GM19372 (cell line): ENCODE data around the gene PABPN1L.

Experiments used
- ATAC-seq: cut with Tn5 transposase; IDR thresholded peaks from one replicate; pipeline ENCODE4 v1.9.1; 2021; ENCODE audit warnings: mild to moderate bottlenecking, low read depth, moderate library complexity; ENCODE audit not compliant: unreplicated experiment

Gene PABPN1L

DNA sequence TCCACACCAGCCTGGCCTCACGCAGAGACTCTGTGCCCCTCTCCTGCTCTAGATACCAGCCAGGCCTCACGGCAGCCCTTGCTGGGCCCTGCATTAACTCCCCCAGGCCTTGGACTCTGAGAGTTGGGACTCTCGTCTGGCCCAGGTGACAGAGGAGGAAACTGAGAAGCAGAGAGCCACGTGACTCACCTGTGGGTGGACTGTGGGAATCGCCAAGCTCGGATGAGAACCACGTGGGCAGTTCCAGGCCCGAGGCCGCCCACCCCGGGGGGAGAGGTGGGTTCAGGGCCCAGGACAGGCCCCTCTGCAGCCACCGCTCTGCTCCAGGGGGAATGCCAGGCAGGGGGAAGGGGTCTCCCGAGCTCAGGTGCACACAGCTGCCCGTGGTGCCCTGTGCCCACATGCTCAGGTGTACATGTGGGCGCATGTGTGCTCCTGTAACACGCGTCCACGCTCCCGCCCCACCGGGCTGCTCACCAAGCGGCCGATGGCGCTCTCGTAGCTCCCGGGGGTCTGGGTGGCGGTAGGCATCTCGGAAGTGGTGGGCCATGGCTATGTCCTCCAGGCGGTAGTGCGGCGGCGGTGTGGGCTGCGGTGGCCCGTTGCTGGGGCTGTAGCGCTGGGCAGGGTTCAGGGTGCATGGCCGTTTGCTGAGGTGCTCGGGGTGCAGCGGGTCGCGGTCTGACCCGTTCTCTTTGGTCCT is 18.3 kb upstream of the PABPN1L start:
- ATAC-seq = no peak

GRCh38 chr16:88883946-88884345 is 17.5 kb upstream of the PABPN1L start:
- no peak for ATAC-seq

DNA sequence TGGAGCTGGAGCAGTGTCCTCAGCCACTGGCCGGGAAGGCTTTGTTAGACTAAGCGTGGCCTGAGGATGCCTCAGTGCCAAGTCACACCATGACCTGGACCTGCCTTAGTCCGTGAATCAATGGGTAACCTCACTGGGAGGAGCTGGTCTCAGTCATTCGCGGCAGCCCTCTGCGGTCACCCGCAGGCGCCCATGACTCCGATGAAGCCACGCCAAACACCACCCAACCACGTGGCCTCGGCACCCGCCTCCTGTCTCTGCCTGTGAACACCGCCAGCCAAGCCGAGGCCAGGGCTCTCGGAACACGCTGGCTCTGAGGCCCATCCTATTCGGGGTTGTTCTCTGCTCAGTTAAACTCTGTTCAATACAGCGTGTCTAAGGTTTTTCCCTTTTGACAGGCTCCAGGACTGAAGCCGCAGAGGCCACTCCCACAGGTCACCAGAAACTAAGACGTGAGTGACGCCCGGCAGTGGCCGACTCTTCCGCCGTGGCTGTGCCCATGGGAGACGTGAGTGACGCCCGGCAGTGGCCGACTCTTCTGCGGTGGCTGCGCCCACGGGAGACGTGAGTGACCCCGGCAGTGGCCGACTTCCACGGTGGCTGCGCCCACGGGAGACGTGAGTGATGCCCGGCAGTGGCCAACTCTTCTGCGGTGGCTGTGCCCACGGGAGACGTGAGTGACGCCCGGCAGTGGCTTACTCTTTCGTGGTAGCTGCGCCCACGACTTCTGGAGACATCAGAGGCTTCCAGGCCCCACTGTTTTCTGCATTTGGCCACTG is 16.8 kb upstream of the PABPN1L start:
- no peak for ATAC-seq

DNA sequence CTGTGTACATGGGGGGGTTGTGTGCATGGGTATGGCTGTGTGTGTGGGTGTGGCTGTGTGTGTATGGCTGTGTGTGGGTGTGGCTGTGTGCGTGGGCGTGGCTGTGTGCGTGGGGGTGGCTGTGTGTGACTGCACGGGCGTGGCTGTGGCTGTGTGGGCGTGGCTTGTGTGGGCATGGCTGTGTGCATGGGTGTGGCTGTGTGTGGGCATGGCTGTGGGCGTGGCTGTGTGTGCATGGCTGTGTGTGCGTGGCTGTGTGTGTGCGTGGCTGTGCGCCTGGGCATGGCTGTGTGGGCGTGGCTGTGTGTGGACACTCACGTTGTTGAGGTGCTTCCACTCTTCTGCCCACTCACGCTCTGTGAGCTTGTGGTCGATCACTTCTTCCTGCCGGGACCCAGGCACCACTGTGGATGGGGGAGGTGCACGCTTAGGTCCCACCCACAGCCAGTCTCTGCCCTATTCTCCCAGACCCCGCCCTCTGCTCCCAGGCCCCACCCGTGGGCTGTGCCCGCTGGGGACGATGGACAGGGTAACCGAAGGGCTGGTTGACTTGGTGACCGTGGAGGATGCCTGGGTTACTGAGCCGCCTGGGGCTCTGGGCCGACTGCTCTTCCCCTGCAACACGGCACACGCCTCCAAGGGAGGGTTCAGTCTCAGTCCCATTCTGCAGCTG is 16.0 kb upstream of the PABPN1L start:
- no peak for ATAC-seq

DNA sequence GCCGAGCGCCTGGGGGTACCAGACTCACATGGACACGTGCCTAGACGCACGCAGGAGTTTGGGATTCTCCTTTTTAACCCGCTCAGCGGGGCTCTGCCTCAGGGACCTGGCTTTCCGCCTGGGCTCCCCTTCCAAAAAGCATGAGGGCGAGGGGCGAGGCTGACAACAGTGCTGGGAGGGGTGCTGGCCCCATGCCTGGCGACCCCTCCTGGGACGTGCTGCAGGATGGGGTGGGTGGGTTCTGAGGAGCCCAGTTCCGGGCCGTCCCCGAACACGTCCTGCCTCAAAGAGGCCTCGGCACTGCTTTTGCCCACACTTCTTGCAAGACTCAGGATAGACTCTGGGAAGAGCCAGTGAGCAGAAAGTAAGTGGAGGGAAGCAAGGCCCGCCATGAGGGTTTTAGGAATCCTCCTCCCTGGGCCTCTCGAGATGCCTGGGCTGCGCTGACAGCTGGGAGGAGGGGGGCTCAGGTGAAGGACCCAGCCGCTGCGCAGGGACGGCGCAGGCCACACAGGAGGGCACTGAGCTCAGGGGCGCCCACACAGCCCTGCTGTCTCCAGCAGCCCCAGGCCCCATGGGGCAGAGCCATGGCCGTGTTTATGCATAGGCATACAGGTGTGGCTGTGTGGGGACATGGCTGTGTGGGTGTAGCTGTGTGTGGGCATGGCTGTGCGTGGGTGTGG is 15.4 kb upstream of the PABPN1L start:
- ATAC-seq = no peak

DNA sequence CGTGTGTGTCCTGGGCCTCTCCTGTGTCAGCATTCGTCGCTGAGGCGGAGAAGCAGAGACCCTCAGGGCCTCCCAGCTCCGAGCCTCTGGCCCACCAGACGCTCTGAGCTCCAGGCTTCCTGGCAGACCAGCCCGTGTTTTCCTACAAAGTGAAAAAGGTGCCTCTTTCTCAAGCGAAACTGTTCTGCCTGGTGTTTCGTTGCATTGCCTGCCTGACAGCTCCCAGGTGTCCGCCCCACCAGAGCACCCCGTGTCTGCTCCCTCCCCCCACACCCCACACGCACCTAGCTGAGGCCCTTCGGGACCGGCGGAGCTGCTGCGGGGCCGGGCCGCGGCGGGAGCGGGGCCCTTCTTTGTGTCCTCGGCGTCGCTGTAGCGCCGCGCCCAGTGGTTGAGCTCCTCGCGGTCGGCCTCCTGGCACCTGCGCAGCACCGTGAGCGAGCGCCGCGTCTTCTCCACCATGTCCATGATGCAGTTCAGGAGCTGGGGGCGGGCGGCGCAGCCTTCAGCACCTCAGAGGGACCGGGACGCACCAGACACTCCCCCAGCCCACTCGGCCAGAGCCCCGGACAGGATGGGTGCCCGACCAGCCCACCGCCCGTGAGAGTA is 14.7 kb upstream of the PABPN1L start:
- ATAC-seq = no peak

- no peak for ATAC-seq
These were observed 14.0 kb upstream of the PABPN1L start for GRCh38 chr16:88880226-88881006.

DNA sequence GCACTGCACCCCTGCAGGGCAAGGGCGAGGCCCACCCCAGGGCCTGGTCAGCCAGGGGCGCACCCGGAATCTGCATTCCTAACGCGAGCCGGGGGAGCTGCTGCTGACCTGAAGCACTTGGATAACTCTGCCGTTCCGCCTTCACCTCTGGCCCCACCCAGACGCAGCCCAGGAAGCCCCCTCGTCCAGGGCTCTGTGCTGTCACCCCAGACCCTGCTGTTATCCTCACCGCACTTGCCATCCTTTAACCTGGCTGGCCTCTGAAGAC is 13.3 kb upstream of the PABPN1L start:
- ATAC-seq = no peak

DNA sequence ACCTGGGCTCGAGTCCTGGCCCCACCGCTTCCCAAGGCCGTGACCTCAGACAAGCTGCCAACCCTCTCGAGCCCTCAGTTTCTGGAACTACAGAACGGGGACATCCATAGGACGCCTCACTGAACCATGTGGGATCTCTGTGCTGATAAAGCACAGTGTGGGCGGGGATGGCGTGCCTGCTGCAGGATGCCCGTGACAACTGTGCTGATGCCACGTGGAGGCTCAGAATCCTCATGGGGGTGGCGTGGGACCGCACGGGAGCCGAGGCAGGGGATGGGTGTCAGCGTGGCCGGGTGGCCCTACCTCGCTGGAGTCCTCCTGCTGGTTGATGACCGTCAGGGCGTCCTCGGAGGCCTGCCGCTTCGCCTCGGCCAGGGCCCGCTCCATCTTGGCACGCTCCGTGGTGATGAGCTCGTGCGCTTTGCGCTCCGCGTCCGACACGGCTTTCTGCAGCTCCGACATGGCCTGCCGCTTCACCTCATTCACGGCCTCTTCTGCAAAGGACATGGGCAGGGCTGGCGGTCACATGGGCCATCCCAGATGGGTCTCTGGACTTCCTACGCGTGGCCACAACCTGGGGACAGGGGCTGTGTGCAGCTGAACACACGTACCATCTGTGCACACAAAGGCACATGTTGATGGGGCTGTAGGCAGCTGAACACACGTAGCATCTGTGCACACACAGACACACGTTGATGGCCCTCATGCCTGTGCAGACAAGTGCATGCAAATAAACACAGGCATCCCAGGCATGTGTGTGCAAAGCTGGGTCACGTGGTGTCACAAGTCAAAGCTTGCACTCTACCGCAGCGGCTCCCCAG is 12.7 kb upstream of the PABPN1L start:
- ATAC-seq = no peak

- no peak for ATAC-seq
These were observed 11.9 kb upstream of the PABPN1L start for GRCh38 chr16:88878356-88878755.

DNA sequence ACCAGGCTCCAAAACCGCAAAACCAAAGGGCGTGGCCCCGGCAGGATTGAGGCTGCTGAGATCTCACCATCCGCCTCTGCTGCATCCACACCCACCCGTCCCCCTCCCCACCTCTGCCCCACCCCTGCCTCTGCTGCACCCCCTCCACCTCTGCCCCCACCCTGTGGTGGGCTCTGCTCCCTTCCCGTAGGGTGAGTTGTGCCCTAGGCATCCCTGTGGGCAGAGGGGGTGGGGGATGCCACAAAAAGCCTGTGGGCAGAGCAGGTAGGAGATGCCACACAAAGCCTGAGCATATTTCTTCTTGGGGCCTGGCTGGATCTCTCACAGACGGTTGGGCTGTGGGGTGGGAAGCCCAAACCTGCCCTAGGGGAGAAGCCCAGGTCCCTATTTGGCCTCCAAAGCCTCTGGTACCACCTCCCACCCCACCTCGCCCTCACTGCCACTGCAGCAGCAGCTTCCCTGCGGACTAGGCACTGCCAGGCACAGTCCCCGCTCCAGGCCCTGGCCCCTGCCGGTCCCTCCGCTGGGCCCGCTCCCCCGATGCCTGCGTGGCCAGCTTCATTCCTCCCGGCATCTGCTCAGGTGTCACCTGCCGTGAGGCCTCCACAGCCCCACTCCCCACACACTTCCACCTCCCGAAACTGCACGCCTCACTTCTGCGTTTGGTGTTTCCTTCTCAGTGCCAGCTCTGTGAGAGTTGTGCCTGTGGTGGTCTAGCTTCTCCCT is 11.3 kb upstream of the PABPN1L start:
- no peak for ATAC-seq

- ATAC-seq = no peak
These were observed 10.6 kb upstream of the PABPN1L start for GRCh38 chr16:88876942-88877526.

GRCh38 chr16:88875703-88876234 is 9.3 kb upstream of the PABPN1L start:
- ATAC-seq = no peak

GRCh38 chr16:88874938-88875599 is 8.6 kb upstream of the PABPN1L start:
- ATAC-seq = no peak

GRCh38 chr16:88872650-88873331 is 6.3 kb upstream of the PABPN1L start:
- ATAC-seq = no peak

- ATAC-seq = no peak
These were observed 5.4 kb upstream of the PABPN1L start for GRCh38 chr16:88871730-88872416.
